ENCODE results near the gene SLC17A5.
"Not testable (repeated sequence)": the region's sequence is repeated elsewhere in the genome, so short reads cannot be mapped to it uniquely, and the experiment has no call there.

Gene SLC17A5

GRCh38 chr6:73666393-73666792 lies 12.6 kb upstream of the SLC17A5 start:
- DNase-seq (ENCODE audit: low read depth, low spot score): no peak

DNA sequence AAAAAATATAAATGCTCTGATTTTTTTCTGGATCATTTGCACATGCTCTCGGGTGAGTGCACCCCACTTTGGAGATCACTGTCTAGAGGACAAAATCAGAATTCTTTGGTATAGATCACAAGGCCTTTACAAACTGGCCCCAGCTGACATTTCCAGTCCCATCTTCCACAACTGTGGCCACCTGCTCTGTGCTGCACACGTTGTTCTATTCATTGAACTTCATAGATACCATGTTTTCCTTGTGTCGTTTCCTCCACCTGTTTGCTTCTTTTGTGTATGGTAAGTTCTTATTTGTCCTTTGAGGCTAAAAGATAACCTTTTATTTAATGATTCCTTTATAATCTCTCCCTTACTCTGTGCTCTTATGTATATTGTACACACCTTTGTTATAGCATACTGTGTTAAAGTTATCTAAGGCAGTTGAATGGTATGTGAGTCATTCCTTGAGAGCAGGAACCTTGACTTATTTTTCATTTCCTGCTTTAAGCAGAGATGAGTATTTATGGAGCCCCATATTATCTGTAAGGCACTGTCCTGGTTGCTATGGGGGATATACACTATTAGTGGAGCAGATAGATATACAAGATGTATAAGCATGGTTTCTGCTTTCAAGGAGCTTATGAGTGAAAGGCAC lies 12.0 kb upstream of the SLC17A5 start:
- DNase-seq (ENCODE audit: low read depth, low spot score): no peak

GRCh38 chr6:73664701-73665100 lies 10.9 kb upstream of the SLC17A5 start:
- DNase-seq (ENCODE audit: low read depth, low spot score): no peak

DNA sequence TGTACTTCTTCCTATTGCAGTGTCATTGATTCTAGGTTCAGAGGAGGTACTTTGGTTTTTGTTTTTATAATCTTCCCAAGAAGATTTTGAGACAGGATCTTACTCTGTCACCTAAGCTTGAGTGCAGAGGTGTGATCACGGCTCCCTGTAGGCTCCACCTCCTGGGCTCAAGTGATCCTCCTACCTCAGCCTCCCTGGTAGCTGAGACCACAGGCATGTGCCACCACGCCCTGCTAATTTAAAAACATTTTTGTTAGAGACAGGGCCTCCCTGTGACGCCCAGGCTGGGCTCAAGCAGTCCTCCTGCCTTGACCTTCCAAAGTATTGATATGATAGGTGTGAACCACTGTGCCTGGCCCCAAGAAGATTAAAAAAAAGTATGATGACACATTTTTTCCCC lies 3.4 kb upstream of the SLC17A5 start:
- DNase-seq (ENCODE audit: low read depth, low spot score): no peak

- no peak for DNase-seq (ENCODE audit: low read depth, low spot score)
These were observed 2.8 kb upstream of the SLC17A5 start for GRCh38 chr6:73656531-73657145.

- no peak for DNase-seq (ENCODE audit: low read depth, low spot score)
These were observed 1.6 kb upstream of the SLC17A5 start for GRCh38 chr6:73655341-73655917.

- DNase-seq (ENCODE audit: low read depth, low spot score): peak; percentile 54
These were observed 888 bp downstream of the SLC17A5 start for GRCh38 chr6:73652637-73653570.

GRCh38 chr6:73649783-73650182 lies 4.0 kb downstream of the SLC17A5 start:
- no peak for DNase-seq (ENCODE audit: low read depth, low spot score)

- DNase-seq (ENCODE audit: low read depth, low spot score): no peak
These were observed 5.6 kb downstream of the SLC17A5 start for GRCh38 chr6:73648166-73648565.

GRCh38 chr6:73644941-73645591 lies 8.7 kb downstream of the SLC17A5 start:
- no peak for DNase-seq (ENCODE audit: low read depth, low spot score)

- no peak for DNase-seq (ENCODE audit: low read depth, low spot score)
These were observed 9.8 kb downstream of the SLC17A5 start for GRCh38 chr6:73644030-73644429.

DNA sequence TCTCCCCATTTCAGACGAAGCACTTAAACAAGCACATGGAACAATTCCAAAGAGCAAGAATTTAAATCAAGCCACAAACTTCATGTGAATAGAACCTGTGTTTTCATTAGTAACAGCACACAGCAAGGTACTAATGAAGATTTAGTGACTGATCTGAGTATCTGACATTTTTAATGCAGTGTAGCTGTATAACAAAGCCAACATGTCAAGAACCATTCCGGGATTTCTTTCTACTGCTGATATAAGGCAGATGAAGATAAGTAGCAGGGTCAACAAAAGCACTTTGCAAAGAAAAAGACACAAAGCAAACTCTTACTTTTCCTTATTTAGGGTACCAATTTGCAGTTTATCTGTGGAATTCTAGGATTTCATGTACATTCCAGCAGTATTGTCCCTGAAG lies 11.3 kb downstream of the SLC17A5 start:
- DNase-seq (ENCODE audit: low read depth, low spot score): no peak

- DNase-seq (ENCODE audit: low read depth, low spot score): no peak
These were observed 13.5 kb downstream of the SLC17A5 start for GRCh38 chr6:73640179-73640750.

- no peak for DNase-seq (ENCODE audit: low read depth, low spot score)
These were observed 14.8 kb downstream of the SLC17A5 start for GRCh38 chr6:73639040-73639439.

GRCh38 chr6:73637404-73637803 lies 16.4 kb downstream of the SLC17A5 start:
- no peak for DNase-seq (ENCODE audit: low read depth, low spot score)

GRCh38 chr6:73636048-73636447 lies 17.7 kb downstream of the SLC17A5 start:
- no peak for DNase-seq (ENCODE audit: low read depth, low spot score)

DNA sequence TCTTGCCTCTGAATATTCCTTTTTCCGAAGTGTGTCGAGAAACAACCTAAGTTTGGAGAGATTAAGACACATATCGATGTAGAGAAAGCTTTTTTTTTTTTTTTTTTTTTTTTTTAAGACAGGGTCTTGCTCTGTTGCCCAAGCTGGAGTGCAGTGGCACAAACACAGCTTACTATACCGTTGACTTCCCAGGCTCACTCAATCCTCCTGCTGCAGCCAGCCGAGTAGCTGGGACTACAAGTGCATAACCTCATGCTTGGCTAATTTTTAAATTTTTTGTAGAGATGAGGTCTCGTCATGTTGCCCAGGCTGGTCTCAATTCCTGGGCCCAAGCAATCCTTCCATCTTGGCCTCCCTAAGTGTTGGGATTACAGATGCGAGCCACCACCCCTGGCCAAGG lies 21.4 kb downstream of the SLC17A5 start:
- DNase-seq (ENCODE audit: low read depth, low spot score): no peak

DNA sequence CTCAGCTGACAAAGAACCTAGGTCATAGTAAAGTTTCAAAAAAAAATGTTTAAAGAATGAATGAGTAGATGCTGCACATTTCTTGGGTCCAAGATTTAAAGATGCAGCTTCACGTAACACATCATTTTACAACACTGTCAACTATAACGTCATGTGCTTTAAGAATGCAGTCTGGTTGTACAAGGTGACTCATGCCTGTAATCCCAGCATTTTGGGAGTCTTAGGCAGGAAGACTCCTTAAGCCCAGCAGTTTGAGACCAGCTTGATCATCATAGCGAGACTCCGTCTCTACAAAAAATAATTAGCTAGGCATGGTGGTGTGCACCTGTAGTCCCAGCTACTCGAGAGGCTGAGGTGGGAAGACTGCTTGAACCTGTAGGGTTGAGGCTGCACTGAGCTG lies 21.9 kb downstream of the SLC17A5 start:
- DNase-seq (ENCODE audit: low read depth, low spot score): no peak

GRCh38 chr6:73630401-73630800 lies 23.4 kb downstream of the SLC17A5 start:
- no peak for DNase-seq (ENCODE audit: low read depth, low spot score)

DNA sequence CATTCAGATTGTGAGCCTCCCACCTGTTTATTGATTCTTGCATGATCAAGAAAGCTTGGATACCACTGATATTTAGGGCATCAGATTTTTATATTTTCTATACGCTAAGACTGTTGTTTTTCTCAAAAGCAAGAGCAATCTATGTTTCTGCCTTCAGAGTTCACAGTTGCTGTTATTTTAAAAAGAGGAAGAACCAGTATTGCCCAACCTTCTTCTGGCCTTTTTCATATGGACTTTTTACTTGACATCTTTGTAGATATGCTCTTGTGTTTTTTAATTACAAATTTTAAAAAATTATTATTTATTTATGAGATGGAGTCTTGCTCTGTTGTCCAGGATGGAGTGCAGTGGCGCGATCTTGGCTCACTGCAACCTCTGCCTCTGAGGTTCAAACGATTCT lies 28.9 kb downstream of the SLC17A5 start:
- no peak for DNase-seq (ENCODE audit: low read depth, low spot score)

GRCh38 chr6:73623480-73623879 lies 30.3 kb downstream of the SLC17A5 start:
- not testable (repeated sequence) for DNase-seq (ENCODE audit: low read depth, low spot score)

All from iPS DF 19.7 (cell line).